Measurements from ENCODE around the gene PCDHA3.
"Not testable (repeated sequence)": the region's sequence is repeated elsewhere in the genome, so short reads cannot be mapped to it uniquely, and the experiment has no call there.

PCDHA3 gene

DNA sequence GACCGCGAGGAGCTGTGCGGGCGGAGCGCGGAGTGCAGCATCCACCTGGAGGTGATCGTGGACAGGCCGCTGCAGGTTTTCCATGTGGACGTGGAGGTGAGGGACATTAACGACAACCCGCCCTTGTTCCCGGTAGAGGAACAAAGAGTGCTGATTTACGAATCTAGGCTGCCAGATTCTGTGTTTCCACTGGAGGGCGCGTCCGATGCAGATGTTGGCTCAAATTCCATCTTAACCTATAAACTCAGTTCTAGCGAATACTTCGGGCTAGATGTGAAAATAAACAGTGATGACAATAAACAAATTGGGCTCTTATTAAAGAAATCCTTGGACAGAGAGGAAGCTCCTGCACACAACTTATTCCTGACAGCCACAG is 27.5 kb downstream of the PCDHA3 start:
- H3K4me3 ChIP-seq (ENCODE audit: low read depth, low read length), result no peak overlapping the region
- DNase-seq (ENCODE audit: low read depth), result no peak
- TF ChIP-seq, protein P1, sequence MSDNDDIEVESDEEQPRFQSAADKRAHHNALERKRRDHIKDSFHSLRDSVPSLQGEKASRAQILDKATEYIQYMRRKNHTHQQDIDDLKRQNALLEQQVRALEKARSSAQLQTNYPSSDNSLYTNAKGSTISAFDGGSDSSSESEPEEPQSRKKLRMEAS (IDR thresholded peaks at IDR 0.05; ENCODE audit: low read depth, low read length), result no peak
- TF ChIP-seq, protein P2, sequence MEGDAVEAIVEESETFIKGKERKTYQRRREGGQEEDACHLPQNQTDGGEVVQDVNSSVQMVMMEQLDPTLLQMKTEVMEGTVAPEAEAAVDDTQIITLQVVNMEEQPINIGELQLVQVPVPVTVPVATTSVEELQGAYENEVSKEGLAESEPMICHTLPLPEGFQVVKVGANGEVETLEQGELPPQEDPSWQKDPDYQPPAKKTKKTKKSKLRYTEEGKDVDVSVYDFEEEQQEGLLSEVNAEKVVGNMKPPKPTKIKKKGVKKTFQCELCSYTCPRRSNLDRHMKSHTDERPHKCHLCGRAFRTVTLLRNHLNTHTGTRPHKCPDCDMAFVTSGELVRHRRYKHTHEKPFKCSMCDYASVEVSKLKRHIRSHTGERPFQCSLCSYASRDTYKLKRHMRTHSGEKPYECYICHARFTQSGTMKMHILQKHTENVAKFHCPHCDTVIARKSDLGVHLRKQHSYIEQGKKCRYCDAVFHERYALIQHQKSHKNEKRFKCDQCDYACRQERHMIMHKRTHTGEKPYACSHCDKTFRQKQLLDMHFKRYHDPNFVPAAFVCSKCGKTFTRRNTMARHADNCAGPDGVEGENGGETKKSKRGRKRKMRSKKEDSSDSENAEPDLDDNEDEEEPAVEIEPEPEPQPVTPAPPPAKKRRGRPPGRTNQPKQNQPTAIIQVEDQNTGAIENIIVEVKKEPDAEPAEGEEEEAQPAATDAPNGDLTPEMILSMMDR (IDR thresholded peaks at IDR 0.05; ENCODE audit: low read depth, low read length), result no peak
- no peak for TF ChIP-seq MYC (IDR thresholded peaks at IDR 0.05; ENCODE audit: low read depth, low read length)
- no peak for TF ChIP-seq POLR2A (IDR thresholded peaks at IDR 0.05; ENCODE audit: extremely low read depth, insufficient read length)

DNA sequence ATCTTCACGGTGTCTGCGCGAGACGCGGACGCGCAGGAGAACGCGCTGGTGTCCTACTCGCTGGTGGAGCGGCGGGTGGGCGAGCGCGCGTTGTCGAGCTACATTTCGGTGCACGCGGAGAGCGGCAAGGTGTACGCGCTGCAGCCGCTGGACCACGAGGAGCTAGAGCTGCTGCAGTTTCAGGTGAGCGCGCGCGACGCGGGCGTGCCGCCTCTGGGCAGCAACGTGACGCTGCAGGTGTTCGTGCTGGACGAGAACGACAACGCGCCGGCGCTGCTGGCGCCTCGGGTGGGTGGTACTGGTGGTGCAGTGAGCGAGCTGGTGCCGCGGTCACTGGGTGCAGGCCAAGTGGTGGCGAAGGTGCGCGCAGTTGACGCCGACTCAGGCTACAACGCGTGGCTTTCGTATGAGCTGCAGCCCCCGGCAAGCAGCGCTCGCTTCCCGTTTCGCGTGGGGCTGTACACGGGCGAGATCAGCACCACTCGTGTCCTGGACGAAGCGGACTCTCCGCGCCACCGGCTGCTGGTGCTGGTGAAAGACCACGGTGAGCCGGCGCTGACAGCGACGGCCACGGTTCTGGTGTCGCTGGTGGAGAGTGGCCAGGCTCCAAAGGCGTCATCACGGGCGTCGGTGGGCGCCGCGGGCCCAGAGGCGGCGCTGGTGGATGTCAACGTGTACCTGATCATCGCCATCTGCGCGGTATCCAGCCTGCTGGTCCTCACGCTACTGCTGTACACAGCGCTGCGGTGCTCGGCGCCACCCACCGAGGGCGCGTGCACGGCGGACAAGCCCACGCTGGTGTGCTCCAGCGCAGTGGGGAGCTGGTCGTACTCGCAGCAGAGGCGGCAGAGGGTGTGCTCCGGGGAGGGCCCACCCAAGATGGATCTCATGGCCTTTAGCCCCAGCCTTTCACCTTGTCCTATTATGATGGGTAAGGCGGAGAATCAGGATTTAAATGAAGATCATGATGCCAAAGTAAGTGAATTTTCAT is 28.9 kb downstream of the PCDHA3 start:
- DNase-seq (ENCODE audit: low read depth); H3K4me3 ChIP-seq (ENCODE audit: low read depth, low read length): not testable (repeated sequence)

DNA sequence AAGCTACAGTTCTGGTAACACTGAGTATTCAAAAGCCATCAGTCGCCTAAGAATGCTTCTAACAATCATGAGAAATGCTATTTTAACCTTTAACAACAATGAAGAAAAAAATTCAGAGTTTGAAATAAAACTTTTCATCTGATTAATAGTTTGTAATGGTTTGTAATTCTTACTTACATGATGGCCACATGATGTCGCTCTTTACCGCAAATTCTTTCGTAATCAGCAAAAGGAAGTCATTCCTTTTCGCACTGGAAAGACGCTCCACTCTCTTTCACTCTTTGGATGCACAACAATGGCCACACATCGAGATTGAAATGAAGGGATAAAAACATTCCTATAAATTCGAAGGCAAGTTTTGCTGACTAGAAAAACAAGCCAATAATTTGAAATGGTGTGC is 33.1 kb downstream of the PCDHA3 start, which contains the start of gene PCDHA7:
Gene PCDHA7, plus strand, starts transcription at position 277 of the 400 bp plus-strand sequence. Its CDS starts 115 bp downstream, at position 392.
- peak; percentile 16 for DNase-seq (ENCODE audit: low read depth)
- no peak within 1 kb of the TSS for H3K4me3 ChIP-seq (ENCODE audit: low read depth, low read length)

DNA sequence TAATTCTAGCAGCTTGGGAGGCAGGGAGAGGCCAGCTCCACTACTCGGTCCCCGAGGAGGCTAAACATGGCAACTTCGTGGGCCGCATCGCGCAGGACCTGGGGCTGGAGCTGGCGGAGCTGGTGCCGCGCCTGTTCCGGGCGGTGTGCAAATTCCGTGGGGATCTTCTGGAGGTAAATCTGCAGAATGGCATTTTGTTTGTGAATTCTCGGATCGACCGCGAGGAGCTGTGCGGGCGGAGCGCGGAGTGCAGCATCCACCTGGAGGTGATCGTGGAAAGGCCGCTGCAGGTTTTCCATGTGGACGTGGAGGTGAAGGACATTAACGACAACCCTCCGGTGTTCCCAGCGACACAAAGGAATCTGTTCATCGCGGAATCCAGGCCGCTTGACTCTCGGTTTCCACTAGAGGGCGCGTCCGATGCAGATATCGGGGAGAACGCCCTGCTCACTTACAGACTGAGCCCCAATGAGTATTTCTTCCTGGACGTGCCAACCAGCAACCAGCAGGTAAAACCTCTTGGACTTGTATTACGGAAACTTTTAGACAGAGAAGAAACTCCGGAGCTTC is 33.7 kb downstream of the PCDHA3 start:
- DNase-seq (ENCODE audit: low read depth); H3K4me3 ChIP-seq (ENCODE audit: low read depth, low read length): not testable (repeated sequence)

More for the DNA sequence above, 33.1 kb downstream of the PCDHA3 start, which contains the start of gene PCDHA7:
- TF ChIP-seq, protein P1 (IDR thresholded peaks at IDR 0.05; ENCODE audit: low read depth, low read length), result no peak
- TF ChIP-seq, protein P2 (IDR thresholded peaks at IDR 0.05; ENCODE audit: low read depth, low read length), result no peak
- no peak for TF ChIP-seq POLR2A (IDR thresholded peaks at IDR 0.05; ENCODE audit: extremely low read depth, insufficient read length)
- no peak for TF ChIP-seq MYC (IDR thresholded peaks at IDR 0.05; ENCODE audit: low read depth, low read length)

DNA sequence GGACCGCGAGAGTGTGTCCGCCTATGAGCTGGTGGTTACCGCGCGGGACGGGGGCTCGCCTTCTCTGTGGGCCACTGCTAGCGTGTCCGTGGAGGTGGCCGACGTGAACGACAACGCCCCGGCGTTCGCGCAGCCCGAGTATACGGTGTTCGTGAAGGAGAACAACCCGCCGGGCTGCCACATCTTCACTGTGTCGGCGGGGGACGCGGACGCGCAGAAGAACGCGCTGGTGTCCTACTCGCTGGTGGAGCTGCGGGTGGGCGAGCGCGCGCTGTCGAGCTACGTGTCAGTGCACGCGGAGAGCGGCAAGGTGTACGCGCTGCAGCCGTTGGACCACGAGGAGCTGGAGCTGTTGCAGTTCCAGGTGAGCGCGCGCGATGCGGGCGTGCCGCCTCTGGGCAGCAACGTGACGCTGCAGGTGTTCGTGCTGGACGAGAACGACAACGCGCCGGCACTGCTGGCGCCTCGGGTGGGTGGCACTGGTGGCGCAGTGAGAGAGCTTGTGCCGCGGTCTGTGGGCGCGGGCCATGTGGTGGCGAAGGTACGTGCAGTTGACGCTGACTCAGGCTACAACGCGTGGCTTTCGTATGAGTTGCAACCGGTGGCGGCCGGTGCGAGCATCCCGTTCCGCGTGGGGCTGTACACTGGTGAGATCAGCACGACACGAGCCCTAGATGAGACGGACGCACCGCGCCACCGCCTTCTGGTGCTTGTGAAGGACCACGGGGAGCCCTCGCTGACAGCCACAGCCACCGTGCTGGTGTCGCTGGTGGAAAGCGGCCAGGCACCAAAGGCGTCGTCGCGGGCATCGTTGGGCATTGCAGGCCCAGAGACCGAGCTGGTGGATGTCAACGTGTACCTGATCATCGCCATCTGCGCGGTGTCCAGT is 35.0 kb downstream of the PCDHA3 start:
- no peak for TF ChIP-seq MYC (IDR thresholded peaks at IDR 0.05; ENCODE audit: low read depth, low read length)
- no peak for TF ChIP-seq POLR2A (IDR thresholded peaks at IDR 0.05; ENCODE audit: extremely low read depth, insufficient read length)
- TF ChIP-seq, protein P2 (IDR thresholded peaks at IDR 0.05; ENCODE audit: low read depth, low read length), result no peak
- no peak for DNase-seq (ENCODE audit: low read depth)

DNA sequence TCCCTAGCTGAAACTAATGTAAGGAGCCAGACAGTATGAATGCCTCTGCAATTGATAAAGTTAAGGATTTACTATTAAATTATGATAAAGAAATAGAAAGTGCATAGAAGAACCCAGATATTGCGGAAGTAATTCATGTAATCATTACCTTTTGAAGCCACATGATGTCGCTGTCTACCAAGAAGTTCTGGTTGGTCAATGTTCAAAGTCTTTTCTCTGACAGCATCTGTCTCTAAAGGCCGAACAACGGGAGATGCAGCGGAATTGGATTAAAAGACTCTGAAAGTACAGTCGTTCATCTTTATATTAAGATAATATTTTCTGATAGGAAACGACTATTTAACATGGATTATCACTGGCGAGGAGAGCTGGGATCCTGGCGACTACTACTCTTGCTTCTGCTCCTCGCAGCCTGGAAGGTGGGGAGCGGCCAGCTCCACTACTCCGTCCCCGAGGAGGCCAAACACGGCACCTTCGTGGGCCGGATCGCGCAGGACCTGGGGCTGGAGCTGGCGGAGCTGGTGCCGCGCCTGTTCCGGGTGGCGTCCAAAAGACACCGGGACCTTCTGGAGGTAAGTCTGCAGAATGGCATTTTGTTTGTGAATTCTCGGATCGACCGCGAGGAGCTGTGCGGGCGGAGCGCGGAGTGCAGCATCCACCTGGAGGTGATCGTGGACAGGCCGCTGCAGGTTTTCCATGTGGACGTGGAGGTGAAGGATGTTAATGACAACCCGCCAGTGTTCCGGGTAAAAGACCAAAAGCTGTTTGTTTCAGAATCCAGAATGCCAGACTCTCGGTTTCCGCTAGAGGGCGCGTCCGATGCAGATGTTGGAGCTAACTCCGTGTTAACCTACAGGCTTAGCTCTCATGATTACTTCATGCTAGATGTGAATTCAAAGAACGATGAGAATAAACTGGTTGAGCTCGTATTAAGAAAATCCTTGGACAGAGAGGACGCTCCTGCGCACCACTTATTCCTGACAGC is 40.4 kb downstream of the PCDHA3 start, which contains the start of gene PCDHA8:
Gene PCDHA8, plus strand, starts transcription at position 210 of the 985 bp plus-strand sequence. Its CDS starts 135 bp downstream, at position 345.
- no peak within 1 kb of the TSS for H3K4me3 ChIP-seq (ENCODE audit: low read depth, low read length)
- DNase-seq (ENCODE audit: low read depth), result peak; percentile 72
- no peak for TF ChIP-seq POLR2A (IDR thresholded peaks at IDR 0.05; ENCODE audit: extremely low read depth, insufficient read length)
- TF ChIP-seq, protein P2 (IDR thresholded peaks at IDR 0.05; ENCODE audit: low read depth, low read length), result peak; percentile 78
- TF ChIP-seq, protein P1 (IDR thresholded peaks at IDR 0.05; ENCODE audit: low read depth, low read length), result no peak

More for the DNA sequence above, 35.0 kb downstream of the PCDHA3 start:
- H3K4me3 ChIP-seq (ENCODE audit: low read depth, low read length), result no peak overlapping the region
